Natural killer cell treated with Interleukin-12 subunit alpha and Interleukin-12 subunit beta and Interleukin-15 and Interleukin-18, amount 100 ng/mL, for 72 hours (primary cell): ENCODE data around the gene RIT1. TPM values are rescaled to one million over a fixed set of nuclear protein-coding genes. Genes with fewer than 3 reads are reported as not detected.
"Not testable (repeated sequence)": the region's sequence is repeated elsewhere in the genome, so short reads cannot be mapped to it uniquely, and the experiment has no call there.

ENCODE experiments used
- ATAC-seq, 2 donors: fragments of 150-1000 bp; cut with Tn5 transposase in 1 of 2; sonication (Bioruptor Pico), chemical (Tn5 transposase) in 1 of 2; 2 replicates each; pipeline ENCODE4 v1.10.0; 2021
- DNase-seq: peaks from one replicate; pipeline ENCODE4 v3.0.0; 2022; ENCODE audit warnings: low spot score
- H3K27ac Mint-ChIP-seq, 2 donors: 1 replicate in 1 of 2; 2 replicates in 1 of 2; pipeline ENCODE4 v1.8.0; 2022; ENCODE audit warnings: mixed read lengths in 2 of 2, mild to moderate bottlenecking in 1 of 2, moderate library complexity in 1 of 2
- H3K27me3 Mint-ChIP-seq, 2 donors: 1 replicate in 1 of 2; 2 replicates in 1 of 2; pipeline ENCODE4 v1.8.0; 2022; ENCODE audit warnings: mixed read lengths in 2 of 2
- H3K36me3 Mint-ChIP-seq: one replicate; pipeline ENCODE4 v1.8.0; 2022; ENCODE audit warnings: mixed read lengths
- H3K4me1 Mint-ChIP-seq, 2 donors: 1 replicate in 1 of 2; 2 replicates in 1 of 2; pipeline ENCODE4 v1.8.0; 2022; ENCODE audit warnings: low read depth in 2 of 2, mixed read lengths in 2 of 2, mild to moderate bottlenecking in 1 of 2
- H3K4me3 Mint-ChIP-seq: one replicate; pipeline ENCODE4 v1.8.0; 2022; ENCODE audit warnings: mixed read lengths
- H3K9me3 Mint-ChIP-seq: 2 replicates; pipeline ENCODE4 v1.8.0; 2022; ENCODE audit warnings: mixed read lengths
- total RNA-seq, 2 donors: library from RNA; stranded (reverse); gene quantifications; one replicate each; pipeline ENCODE4 v1.2.3, GENCODE V29; 2022

RIT1 gene
- total RNA-seq, 2 donors from 2014 or later: 29.4 to 40.2 TPM

GRCh38 chr1:155925506-155925905 is 14.4 kb upstream of the RIT1 start:
- DNase-seq (no peak), ATAC-seq (no peak)
- Mint-ChIP-seq H3K4me3 (no peak overlapping the region), H3K9me3 (no peaks in the 10 kb centered on the region), H3K27ac (no peak overlapping the region), H3K36me3 (peaks cover 43% of the 10 kb centered on the region), H3K27me3 (no peaks in the 10 kb centered on the region), H3K4me1 (peaks cover 12 to 22% of the 10 kb centered on the region in 2 donors)

DNA sequence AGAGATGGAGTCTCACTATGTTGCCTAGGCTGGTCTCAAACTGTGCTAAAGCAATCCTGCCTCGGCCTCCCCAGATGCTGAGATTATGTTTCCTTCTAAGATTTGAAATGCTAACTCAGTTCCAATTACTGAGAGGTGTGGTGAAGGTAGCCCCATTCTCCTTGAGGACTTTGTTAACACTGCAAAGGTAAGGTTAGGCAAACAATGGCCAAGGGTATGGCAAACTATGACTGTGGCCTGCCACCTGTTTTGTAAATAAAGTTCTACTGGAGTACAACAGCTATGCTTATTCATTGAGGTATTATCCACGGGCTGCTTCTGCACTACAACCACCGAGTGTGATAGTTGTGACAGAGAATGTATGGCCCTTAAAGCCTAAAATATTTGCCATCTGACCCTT is 9.6 kb upstream of the RIT1 start:
- Mint-ChIP-seq H3K36me3 (peaks cover 40% of the 10 kb centered on the region), H3K27ac (no peak overlapping the region), H3K4me1 (peaks cover 9 to 12% of the 10 kb centered on the region in 2 donors), H3K4me3 (no peak overlapping the region), H3K27me3 (no peaks in the 10 kb centered on the region), H3K9me3 (no peaks in the 10 kb centered on the region)
- DNase-seq (no peak), ATAC-seq (no peak)

- Mint-ChIP-seq H3K27ac (no peak overlapping the region), H3K27me3 (no peaks in the 10 kb centered on the region), H3K4me1 (peaks cover 9 to 12% of the 10 kb centered on the region in 2 donors), H3K9me3 (no peaks in the 10 kb centered on the region), H3K4me3 (no peak overlapping the region), H3K36me3 (peaks cover 36% of the 10 kb centered on the region)
- no peak for ATAC-seq
- no peak for DNase-seq
Observed at GRCh38 chr1:155919801-155920200, 8.7 kb upstream of the RIT1 start.

GRCh38 chr1:155918660-155919059 is 7.5 kb upstream of the RIT1 start:
- DNase-seq: no peak
- Mint-ChIP-seq H3K27ac (no peak overlapping the region), H3K4me3 (no peak overlapping the region), H3K36me3 (peaks cover 45% of the 10 kb centered on the region), H3K9me3 (no peaks in the 10 kb centered on the region), H3K27me3 (no peaks in the 10 kb centered on the region), H3K4me1 (peaks cover 9 to 12% of the 10 kb centered on the region in 2 donors)
- no peak for ATAC-seq

- H3K27me3 Mint-ChIP-seq: no peaks in the 10 kb centered on the region
- peaks cover 25 to 34% of the 10 kb centered on the region in 2 donors for H3K4me1 Mint-ChIP-seq
- DNase-seq (no peak), ATAC-seq (no peak)
- no peak overlapping the region for H3K4me3 Mint-ChIP-seq
- H3K36me3 Mint-ChIP-seq: peaks cover 28% of the 10 kb centered on the region
- H3K9me3 Mint-ChIP-seq: no peaks in the 10 kb centered on the region
- H3K27ac Mint-ChIP-seq: peak overlapping the region in 1 of 2 donors; percentile 37
Observed at GRCh38 chr1:155913969-155914757, 3.0 kb upstream of the RIT1 start.

DNA sequence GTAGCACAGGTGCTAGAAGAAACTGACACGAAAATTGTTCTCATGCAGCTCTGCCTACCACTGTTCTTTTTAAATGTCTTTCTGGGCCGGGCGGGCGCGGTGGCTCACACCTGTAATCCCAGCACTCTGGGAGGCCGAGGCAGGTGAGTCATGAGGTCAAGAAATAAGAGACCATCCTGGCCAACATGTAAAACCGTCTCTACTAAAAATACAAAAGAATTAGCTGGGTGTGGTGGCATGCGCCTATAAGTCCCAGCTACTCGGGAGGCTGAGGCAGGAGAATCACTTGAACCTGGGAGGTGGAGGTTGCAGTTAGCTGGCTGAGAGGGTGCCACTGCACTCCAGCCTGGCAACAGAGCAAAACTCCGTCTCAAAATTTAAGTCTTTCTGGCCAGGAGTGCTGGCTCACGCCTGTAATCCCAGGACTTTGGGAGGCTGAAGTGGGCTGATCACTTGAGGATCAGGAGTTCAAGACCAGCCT is 947 bp upstream of the RIT1 start:
- Mint-ChIP-seq H3K36me3 (peaks cover 19% of the 10 kb centered on the region), H3K27me3 (no peaks in the 10 kb centered on the region), H3K4me3 (peak overlapping the region; percentile 93), H3K27ac (peak overlapping the region; percentile 91 to 99), H3K9me3 (no peaks in the 10 kb centered on the region), H3K4me1 (peaks cover 23 to 32% of the 10 kb centered on the region in 2 donors)
- DNase-seq: no peak
- ATAC-seq: no peak

GRCh38 chr1:155910621-155911121 is 478 bp downstream of the RIT1 start:
- Mint-ChIP-seq H3K4me3 (peak overlapping the region; percentile 93), H3K36me3 (peaks cover 11% of the 10 kb centered on the region), H3K4me1 (peaks cover 19 to 25% of the 10 kb centered on the region in 2 donors), H3K27ac (peak overlapping the region; percentile 91 to 99), H3K9me3 (no peaks in the 10 kb centered on the region), H3K27me3 (no peaks in the 10 kb centered on the region)
- ATAC-seq: peak; percentile 45 to 66
- DNase-seq: no peak

DNA sequence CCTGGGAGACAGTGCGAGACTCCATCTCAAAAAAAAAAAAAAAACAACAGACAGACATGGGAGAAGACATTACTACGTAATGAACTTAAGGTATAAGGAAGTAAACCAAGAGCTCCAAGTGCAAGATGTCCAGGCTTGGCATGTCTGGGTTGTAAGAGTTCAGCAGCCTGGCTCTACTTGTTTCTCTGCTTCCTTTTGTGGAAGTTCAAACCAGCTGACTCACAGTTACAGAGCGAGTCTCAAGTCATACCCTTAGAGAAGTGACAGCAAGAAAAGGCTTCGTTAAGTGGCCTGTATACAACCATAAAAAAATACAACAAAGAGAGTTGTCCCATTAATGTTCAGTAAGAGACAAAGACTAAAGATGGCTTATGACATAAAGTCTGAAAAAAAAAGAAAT is 1.3 kb downstream of the RIT1 start:
- H3K36me3 Mint-ChIP-seq: peaks cover 9% of the 10 kb centered on the region
- ATAC-seq: no peak

DNA sequence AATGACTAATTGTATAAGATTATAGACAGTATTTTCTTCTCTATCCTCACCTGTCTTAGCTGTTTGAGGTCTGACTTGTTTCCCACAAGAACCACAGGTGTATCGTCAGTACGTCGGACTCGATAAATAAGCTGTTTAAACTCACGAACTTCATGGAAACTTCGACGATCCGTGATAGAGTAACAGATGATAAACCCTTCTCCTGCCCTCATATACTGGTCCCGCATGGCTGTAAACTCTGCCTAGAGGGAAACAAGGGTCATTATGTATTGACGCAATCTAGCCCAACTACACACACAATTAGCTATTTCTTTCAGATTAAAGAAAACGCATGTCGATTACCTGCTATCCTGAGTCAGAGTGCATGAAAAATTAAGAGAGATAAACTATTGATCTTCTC is 6.9 kb downstream of the RIT1 start:
- Mint-ChIP-seq H3K27me3 (no peaks in the 10 kb centered on the region), H3K9me3 (no peaks in the 10 kb centered on the region)

More for the DNA sequence above, 1.3 kb downstream of the RIT1 start:
- H3K27ac Mint-ChIP-seq: peak overlapping the region; percentile 91 to 99
- H3K4me3 Mint-ChIP-seq: peak overlapping the region; percentile 93
- H3K9me3 Mint-ChIP-seq: no peaks in the 10 kb centered on the region
- no peaks in the 10 kb centered on the region for H3K27me3 Mint-ChIP-seq
- H3K4me1 Mint-ChIP-seq: peaks cover 19 to 25% of the 10 kb centered on the region in 2 donors
- no peak for DNase-seq

DNA sequence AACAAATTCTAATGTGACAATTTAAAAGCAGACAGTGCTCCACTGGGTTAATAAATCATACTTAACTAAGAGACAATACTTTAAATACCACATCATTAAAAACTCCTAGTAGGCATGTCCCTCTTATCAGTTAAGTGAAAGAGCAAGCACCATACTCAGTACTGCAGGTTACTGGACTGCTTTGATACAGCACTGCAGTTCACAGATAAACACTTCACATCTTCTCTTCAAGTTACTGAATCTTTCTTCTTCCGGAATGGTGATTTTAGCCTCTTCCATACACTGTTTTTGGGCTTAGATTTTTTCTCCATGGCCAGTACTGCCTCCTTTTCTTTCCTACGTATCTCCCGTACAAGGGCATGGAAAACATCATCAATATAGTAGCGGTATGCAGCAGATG is 11.0 kb downstream of the RIT1 start:
- H3K4me1 Mint-ChIP-seq: peaks cover 8 to 13% of the 10 kb centered on the region in 2 donors
- no peak for ATAC-seq
- no peaks in the 10 kb centered on the region for H3K27me3 Mint-ChIP-seq
- no peak overlapping the region for H3K4me3 Mint-ChIP-seq
- no peak overlapping the region for H3K27ac Mint-ChIP-seq
- no peak for DNase-seq
- peaks cover 27% of the 10 kb centered on the region for H3K36me3 Mint-ChIP-seq
- H3K9me3 Mint-ChIP-seq: no peaks in the 10 kb centered on the region

More for the DNA sequence above, 6.9 kb downstream of the RIT1 start:
- Mint-ChIP-seq H3K27ac (no peak overlapping the region), H3K36me3 (peaks cover 20% of the 10 kb centered on the region), H3K4me3 (no peak overlapping the region), H3K4me1 (peaks cover 7 to 8% of the 10 kb centered on the region in 2 donors)
- no peak for DNase-seq
- no peak for ATAC-seq

GRCh38 chr1:155899683-155900082 is 11.5 kb downstream of the RIT1 start:
- H3K27ac Mint-ChIP-seq: no peak overlapping the region
- H3K27me3 Mint-ChIP-seq: no peaks in the 10 kb centered on the region
- H3K36me3 Mint-ChIP-seq: peaks cover 26% of the 10 kb centered on the region
- H3K9me3 Mint-ChIP-seq: no peaks in the 10 kb centered on the region
- H3K4me1 Mint-ChIP-seq: peaks cover 8 to 13% of the 10 kb centered on the region in 2 donors
- no peak overlapping the region for H3K4me3 Mint-ChIP-seq
- DNase-seq (no peak), ATAC-seq (no peak)

DNA sequence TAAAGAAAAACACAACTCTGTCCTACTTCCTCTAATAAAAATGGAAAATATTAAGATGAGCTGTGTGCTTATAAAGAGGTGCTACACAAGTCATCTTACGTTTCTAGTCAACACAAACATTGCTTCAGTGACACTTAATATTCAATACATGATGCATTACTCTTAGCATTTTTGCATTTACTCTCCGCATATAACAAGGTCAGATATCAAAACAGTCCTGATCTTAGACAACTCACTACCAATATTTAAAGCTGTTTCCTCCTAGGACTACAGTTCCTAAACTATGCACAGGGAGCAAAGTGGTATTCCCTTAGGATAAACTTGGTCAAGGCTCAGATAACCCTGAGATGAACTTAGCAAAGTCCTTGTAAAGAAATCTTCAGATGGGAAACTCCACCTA is 12.3 kb downstream of the RIT1 start:
- H3K27ac Mint-ChIP-seq: no peak overlapping the region
- H3K27me3 Mint-ChIP-seq: no peaks in the 10 kb centered on the region

DNA sequence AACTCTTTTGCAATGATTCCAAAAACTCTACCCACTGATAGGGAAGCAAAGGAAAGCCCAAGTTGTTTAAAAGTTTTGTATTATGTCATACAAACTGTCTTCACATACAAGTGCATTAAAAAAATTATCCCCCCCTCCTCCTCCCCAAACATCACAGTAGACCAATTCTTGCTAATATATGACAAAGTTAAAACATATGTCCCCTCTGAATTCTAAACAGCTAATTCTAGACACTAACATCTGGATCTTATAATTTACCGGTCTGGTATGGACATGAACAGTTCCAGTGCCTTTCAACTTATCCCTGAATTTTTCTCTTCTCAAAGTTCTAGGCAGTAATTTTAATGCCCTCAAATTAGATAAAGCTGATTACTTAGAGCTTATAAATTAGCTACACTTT is 13.4 kb downstream of the RIT1 start:
- DNase-seq (no peak), ATAC-seq (no peak)
- no peak overlapping the region for H3K4me3 Mint-ChIP-seq
- H3K4me1 Mint-ChIP-seq: peaks cover 17% of the 10 kb centered on the region in 2 donors
- peak overlapping the region in 1 of 2 donors; percentile 33 for H3K27ac Mint-ChIP-seq
- no peaks in the 10 kb centered on the region for H3K27me3 Mint-ChIP-seq
- H3K9me3 Mint-ChIP-seq: no peaks in the 10 kb centered on the region
- peaks cover 20% of the 10 kb centered on the region for H3K36me3 Mint-ChIP-seq

More for the DNA sequence above, 12.3 kb downstream of the RIT1 start:
- Mint-ChIP-seq H3K36me3 (peaks cover 20% of the 10 kb centered on the region), H3K9me3 (no peaks in the 10 kb centered on the region), H3K4me1 (peaks cover 6 to 8% of the 10 kb centered on the region in 2 donors), H3K4me3 (no peak overlapping the region)
- no peak for ATAC-seq
- DNase-seq: no peak

GRCh38 chr1:155896476-155896875 is 14.7 kb downstream of the RIT1 start:
- H3K4me1 Mint-ChIP-seq: peaks cover 17% of the 10 kb centered on the region in 2 donors
- H3K4me3 Mint-ChIP-seq, ATAC-seq, DNase-seq, H3K27me3 Mint-ChIP-seq, H3K27ac Mint-ChIP-seq, H3K9me3 Mint-ChIP-seq: not testable (repeated sequence)
- H3K36me3 Mint-ChIP-seq: peaks cover 20% of the 10 kb centered on the region
